Activated T-helper 9 cell treated with anti-CD3 and anti-CD28 coated beads, Interleukin-2, amount 50 U/mL, for 16 hours (primary cell): ENCODE measurements around the gene CLSTN2.

Source experiments
- DNase-seq: peaks from one replicate; pipeline ENCODE4 v3.0.0-alpha.2; 2020; ENCODE audit warnings: low read depth

CLSTN2 gene

GRCh38 chr3:139944256-139944910 lies 9.4 kb downstream of the CLSTN2 start:
- no peak for DNase-seq

GRCh38 chr3:139945386-139945785 lies 10.4 kb downstream of the CLSTN2 start:
- no peak for DNase-seq

GRCh38 chr3:139945942-139946341 lies 11.0 kb downstream of the CLSTN2 start:
- no peak for DNase-seq

GRCh38 chr3:139948467-139948866 lies 13.5 kb downstream of the CLSTN2 start:
- no peak for DNase-seq

- DNase-seq, result no peak
Observed at GRCh38 chr3:139948898-139949297, 13.9 kb downstream of the CLSTN2 start.

GRCh38 chr3:139953131-139953910 lies 18.3 kb downstream of the CLSTN2 start:
- DNase-seq, result no peak

GRCh38 chr3:139954146-139954860 lies 19.3 kb downstream of the CLSTN2 start:
- no peak for DNase-seq

- no peak for DNase-seq
Observed at GRCh38 chr3:139957844-139958243, 22.9 kb downstream of the CLSTN2 start.

- no peak for DNase-seq
Observed at GRCh38 chr3:139969386-139969785, 34.4 kb downstream of the CLSTN2 start.

- DNase-seq, result no peak
Observed at GRCh38 chr3:139970526-139970925, 35.5 kb downstream of the CLSTN2 start.

- DNase-seq, result no peak
Observed at GRCh38 chr3:139974809-139975425, 39.9 kb downstream of the CLSTN2 start.

GRCh38 chr3:139975594-139976365 lies 40.8 kb downstream of the CLSTN2 start:
- DNase-seq, result no peak

GRCh38 chr3:139978966-139979365 lies 44.0 kb downstream of the CLSTN2 start:
- no peak for DNase-seq

GRCh38 chr3:139979991-139980390 lies 45.0 kb downstream of the CLSTN2 start:
- DNase-seq, result no peak

GRCh38 chr3:139982404-139982803 lies 47.4 kb downstream of the CLSTN2 start:
- DNase-seq, result no peak

- no peak for DNase-seq
Observed at GRCh38 chr3:139985576-139985975, 50.6 kb downstream of the CLSTN2 start.

- no peak for DNase-seq
Observed at GRCh38 chr3:139987908-139988307, 52.9 kb downstream of the CLSTN2 start.

- DNase-seq, result no peak
Observed at GRCh38 chr3:139988472-139989156, 53.6 kb downstream of the CLSTN2 start.

- no peak for DNase-seq
Observed at GRCh38 chr3:139994891-139995290, 59.9 kb downstream of the CLSTN2 start.

- DNase-seq, result no peak
Observed at GRCh38 chr3:140004271-140004670, 69.3 kb downstream of the CLSTN2 start.

- no peak for DNase-seq
Observed at GRCh38 chr3:140006331-140006730, 71.3 kb downstream of the CLSTN2 start.
